Hindlimb muscle (tissue), 1 donor: Measurements from ENCODE around the gene DRICH1. TPM values are rescaled to one million over a fixed set of nuclear protein-coding genes. Genes with fewer than 3 reads are reported as not detected.
"Not testable (repeated sequence)": the region's sequence is repeated elsewhere in the genome, so short reads cannot be mapped to it uniquely, and the experiment has no call there.

Experiments
- DNase-seq: peaks from one replicate; pipeline ENCODE4 v3.0.0-alpha.2; 2013
- polyA plus RNA-seq: library from polyadenylated mRNA; unstranded; fragments of 120-200 nt; gene quantifications from one replicate; pipeline ENCODE4 v1.2.1, GENCODE V29; 2013; ENCODE audit not compliant: insufficient read length

DRICH1 gene
- polyA plus RNA-seq, 1 donor, result 0.49 TPM

GRCh38 chr22:23597576-23598268 is 34.4 kb downstream of the DRICH1 start:
- not testable (repeated sequence) for DNase-seq

- DNase-seq, result not testable (repeated sequence)
These were observed 36.2 kb downstream of the DRICH1 start for GRCh38 chr22:23595904-23596303.

GRCh38 chr22:23591846-23592245 is 40.3 kb downstream of the DRICH1 start:
- no peak for DNase-seq

GRCh38 chr22:23591201-23591791 is 40.8 kb downstream of the DRICH1 start:
- peak; percentile 49 for DNase-seq

GRCh38 chr22:23583836-23584235 is 48.3 kb downstream of the DRICH1 start:
- no peak for DNase-seq

GRCh38 chr22:23583153-23583552 is 49.0 kb downstream of the DRICH1 start:
- DNase-seq, result no peak

- DNase-seq, result no peak
These were observed 50.9 kb downstream of the DRICH1 start for GRCh38 chr22:23581260-23581650.

- no peak for DNase-seq
These were observed 51.4 kb downstream of the DRICH1 start for GRCh38 chr22:23580576-23581259.

GRCh38 chr22:23579870-23580575 is 52.1 kb downstream of the DRICH1 start, which contains the start of gene IGLL1:
IGLL1 (minus strand) TSS chr22:23580290; CDS start chr22:23580190, 100 bp downstream.
- DNase-seq, result no peak

- DNase-seq, result no peak
These were observed 52.8 kb downstream of the DRICH1 start for GRCh38 chr22:23579280-23579679.

GRCh38 chr22:23578306-23578705 is 53.8 kb downstream of the DRICH1 start:
- no peak for DNase-seq

- DNase-seq, result no peak
These were observed 55.4 kb downstream of the DRICH1 start for GRCh38 chr22:23576681-23577080.

GRCh38 chr22:23575601-23576000 is 56.5 kb downstream of the DRICH1 start:
- no peak for DNase-seq

GRCh38 chr22:23574877-23575276 is 57.2 kb downstream of the DRICH1 start:
- DNase-seq, result no peak

GRCh38 chr22:23574371-23574811 is 57.7 kb downstream of the DRICH1 start:
- no peak for DNase-seq

- DNase-seq, result not testable (repeated sequence)
These were observed 58.4 kb downstream of the DRICH1 start for GRCh38 chr22:23573701-23574235.

- not testable (repeated sequence) for DNase-seq
These were observed 59.0 kb downstream of the DRICH1 start for GRCh38 chr22:23573106-23573505.

GRCh38 chr22:23571486-23571885 is 60.6 kb downstream of the DRICH1 start:
- DNase-seq, result peak; percentile 29

GRCh38 chr22:23570681-23571080 is 61.4 kb downstream of the DRICH1 start:
- no peak for DNase-seq

GRCh38 chr22:23569716-23570115 is 62.4 kb downstream of the DRICH1 start:
- no peak for DNase-seq

GRCh38 chr22:23569291-23569690 is 62.8 kb downstream of the DRICH1 start:
- no peak for DNase-seq

GRCh38 chr22:23566705-23567475 is 65.2 kb downstream of the DRICH1 start:
- no peak for DNase-seq
